GM21529 (cell line): ENCODE data around the gene INPP5A.
A peak's percentile ranks its signal among the peaks of the same experiment; 100 is the strongest.

Source experiments
- ATAC-seq: cut with Tn5 transposase; IDR thresholded peaks from one replicate; pipeline ENCODE4 v1.9.1; 2021; ENCODE audit not compliant: unreplicated experiment

The INPP5A gene

DNA sequence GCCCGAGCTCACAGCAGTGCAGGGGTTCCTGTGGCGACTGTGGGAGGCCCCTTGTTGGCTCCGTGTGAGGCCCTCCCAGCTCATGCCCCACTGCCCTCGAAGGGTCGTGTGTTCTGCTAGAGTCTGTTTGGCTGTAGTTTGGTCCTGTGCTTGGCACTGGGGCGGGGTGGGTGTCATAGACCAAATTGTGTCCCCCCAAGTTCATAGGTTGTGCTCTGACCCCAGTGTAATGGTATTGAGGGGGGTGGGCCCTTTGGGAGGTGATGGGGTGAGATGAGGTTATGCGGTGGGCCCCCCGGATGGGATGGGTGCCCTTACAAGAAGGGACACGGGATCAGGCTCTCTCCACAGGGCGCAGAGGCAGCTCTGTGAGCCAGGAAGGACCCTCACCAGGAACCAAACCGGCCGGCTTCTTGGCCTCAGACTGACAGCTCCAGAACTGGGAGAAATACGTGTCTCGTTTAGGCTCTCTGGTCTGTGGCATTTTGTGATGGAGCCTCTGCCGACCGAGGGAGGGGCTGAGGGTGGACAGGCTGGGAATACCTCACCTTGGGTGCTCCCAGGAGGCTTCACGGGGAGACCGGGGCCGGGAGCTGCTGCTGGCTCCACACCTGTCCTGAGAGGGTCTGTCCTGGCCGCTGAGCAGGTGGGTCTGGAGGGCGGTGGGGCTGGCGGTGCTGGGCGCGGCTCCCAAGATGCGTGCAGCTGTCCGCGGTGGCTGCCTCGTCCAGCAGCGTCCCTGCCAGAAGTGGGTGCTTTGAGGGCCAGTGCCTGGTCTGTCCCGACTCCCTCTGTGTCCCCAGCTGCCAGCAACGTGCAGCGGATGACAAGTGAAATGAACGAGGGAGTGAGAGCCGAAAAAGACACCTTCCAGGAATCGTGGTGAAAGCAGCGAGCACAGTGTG is 89.4 kb downstream of the INPP5A start:
- ATAC-seq, result no peak

DNA sequence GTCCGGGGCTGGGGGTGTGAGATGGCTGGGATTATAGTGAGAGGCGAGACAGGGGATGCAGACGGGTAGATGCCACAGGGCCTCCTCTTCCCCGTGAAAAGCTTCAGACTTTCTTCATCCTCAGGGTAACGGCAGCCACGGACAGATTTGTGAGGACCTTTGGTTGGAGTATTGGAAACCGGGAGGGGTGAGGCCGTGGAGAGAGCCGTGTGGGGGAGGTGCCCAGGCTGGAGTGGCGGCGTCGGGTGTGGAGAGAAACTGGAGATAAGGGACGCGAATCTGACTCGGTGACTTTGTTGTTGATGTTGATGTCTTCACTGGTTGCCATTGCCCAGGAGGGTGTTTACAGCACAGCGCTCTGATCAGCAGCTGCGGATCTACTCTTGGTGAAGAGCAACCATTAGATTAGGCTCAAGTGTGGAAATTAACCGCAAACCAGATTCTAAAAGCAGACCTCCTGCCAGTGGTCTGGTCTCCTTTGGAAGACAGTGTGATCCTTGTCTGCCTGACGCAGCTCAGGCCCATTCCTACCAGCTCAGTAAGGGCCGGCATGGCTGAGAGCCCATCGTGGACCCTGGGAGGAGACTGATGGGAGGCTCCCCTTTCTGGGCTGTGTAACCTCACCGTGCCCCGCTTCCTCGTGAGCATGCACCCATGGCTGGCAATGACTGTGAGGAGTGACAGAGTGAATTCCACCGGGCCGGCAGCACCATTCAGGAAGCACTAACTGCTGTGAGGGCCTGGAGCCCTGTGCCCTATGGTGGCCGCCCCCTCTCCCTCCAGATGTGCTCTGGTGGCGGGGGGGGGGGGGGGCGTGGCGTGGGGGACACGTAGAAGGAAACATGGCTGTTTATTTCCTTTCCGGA is 90.3 kb downstream of the INPP5A start:
- no peak for ATAC-seq

DNA sequence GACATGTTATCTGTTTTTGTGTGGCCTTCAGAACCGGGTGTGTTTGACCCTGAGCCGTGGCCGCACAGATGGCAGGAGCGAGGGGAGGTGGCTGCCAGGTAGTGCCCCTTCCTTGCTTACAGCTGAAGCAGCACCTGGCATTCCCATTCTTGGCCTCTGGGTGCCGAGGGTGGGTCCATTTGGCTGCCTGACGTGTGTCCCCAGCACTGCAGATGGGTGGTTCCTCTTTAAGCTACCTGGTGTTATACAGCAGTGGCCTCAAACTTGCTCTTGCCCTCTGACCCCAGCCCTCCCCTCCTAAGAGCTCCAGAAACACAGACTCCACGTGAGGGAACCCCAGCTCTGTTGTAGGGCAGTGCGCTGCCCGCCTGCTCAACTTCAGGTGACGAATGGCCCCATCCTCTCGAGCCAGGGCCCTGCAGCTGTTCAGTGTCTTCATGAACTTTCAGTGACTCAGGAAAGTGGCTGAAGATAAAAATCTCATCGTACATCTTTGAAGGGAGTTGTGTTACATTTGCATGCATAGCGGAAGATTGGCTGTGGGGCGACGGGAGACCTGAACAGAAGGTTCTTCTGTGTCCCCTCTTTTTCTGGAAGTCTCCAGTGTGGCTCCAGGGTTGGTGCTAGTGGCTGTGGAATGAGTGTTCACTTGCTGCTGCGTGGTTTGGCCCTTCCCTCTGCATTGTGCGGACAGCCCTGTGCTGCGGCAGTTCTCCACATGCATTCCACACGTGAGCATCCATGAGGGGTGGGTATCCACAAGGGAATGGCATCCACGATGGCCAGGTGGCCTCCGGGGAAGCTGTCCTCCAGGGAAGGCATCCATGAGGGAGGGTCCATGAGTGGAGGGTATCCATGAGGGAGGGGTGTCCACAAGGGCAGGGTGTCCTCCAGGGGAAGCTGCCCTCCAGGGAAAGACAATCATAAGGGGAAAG is 91.6 kb downstream of the INPP5A start:
- ATAC-seq, result no peak

DNA sequence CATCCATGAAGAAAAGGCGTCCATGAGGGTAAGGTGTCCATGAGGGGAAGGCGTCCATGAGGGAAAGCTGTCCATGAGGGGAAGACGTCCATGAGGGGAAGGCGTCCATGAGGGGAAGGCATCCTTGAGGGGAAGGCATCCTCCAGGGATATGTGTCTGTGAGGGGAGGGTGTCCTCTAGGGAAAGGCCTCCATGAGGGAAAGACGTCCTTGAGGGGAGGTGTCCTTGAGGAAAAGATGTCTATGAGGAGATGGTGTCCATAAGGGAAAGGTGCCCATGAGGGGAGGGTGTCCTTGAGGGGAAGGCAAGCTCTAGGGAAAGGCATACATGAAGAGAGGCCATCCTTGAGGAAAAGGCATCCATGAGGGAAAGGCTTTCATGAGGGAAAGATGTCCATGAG is 92.6 kb downstream of the INPP5A start:
- no peak for ATAC-seq

DNA sequence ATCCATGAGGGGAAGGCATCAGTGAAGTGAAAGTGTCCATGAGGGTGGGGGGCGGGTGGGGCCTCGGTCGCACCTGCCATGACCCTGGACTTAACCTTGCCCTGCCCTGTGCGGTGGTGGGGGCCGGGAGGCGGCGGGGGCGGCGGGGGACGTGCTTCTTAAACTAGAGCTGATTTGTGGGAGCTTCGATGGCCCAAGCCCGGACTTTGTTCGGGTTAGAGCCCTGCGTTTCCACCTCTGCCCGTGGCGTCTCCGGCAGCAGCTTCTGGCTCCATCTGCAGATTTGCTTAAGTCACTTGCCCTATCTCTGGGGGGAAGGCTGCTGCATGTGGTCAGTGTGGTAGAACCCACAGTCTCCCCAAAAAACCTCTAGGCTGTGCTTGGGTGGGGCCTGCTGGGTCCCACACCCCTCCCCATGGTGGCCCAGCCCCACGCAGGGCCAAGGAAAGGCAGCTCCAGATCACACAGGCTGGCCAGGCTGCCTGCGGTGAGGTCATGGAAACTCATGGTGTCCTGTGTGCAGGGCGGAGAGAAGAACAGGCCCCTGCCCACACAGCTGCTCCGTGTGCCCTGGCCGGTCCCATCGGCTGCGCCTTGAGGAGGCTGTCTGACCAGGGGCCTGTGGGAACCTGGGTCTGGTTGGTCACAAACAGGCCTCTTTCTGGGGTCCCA is 93.2 kb downstream of the INPP5A start:
- ATAC-seq, result no peak

DNA sequence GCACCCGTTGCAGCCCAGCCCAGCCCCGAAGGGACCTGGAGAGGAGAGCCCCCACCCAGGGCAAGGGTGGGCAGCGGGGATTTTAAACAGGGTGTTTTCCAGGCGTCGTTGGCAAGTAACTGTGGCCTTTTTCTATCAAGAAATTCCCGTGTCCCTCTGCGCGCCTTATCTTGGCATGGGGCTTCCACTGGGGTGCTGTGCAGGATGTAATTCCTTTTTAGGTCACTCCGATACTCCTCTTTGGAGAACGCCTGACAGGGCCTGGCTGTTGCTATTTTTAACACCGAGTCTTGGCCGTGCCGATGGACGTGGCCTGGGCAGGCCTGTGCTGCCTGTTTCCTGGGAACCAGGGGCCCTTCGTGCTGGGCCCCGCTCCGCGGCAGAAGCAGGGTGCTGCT is 93.8 kb downstream of the INPP5A start:
- ATAC-seq, result no peak

DNA sequence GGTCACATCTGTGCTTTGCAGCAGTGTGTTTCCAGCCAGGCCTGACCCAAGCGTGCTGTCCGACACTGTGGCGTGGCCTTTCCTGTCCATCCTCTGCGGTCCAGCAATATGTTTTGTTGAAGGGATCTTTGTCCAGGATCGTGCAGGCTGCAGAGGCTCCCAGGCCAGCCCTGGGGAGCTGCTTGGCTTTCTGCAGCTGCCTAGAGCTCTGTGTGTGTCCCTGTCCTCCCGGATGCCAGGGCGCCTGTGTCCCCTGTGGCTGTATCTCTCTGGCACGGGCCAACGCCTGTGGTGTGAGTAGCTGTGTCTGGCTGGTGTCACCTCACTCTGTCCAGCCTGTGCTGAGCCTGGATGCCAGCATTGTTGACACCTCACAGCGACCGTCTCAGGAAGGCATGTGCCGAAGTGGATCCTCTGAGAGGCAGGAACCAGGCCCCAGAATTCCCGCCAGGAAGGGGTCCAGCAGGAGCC is 94.5 kb downstream of the INPP5A start:
- ATAC-seq, result no peak

DNA sequence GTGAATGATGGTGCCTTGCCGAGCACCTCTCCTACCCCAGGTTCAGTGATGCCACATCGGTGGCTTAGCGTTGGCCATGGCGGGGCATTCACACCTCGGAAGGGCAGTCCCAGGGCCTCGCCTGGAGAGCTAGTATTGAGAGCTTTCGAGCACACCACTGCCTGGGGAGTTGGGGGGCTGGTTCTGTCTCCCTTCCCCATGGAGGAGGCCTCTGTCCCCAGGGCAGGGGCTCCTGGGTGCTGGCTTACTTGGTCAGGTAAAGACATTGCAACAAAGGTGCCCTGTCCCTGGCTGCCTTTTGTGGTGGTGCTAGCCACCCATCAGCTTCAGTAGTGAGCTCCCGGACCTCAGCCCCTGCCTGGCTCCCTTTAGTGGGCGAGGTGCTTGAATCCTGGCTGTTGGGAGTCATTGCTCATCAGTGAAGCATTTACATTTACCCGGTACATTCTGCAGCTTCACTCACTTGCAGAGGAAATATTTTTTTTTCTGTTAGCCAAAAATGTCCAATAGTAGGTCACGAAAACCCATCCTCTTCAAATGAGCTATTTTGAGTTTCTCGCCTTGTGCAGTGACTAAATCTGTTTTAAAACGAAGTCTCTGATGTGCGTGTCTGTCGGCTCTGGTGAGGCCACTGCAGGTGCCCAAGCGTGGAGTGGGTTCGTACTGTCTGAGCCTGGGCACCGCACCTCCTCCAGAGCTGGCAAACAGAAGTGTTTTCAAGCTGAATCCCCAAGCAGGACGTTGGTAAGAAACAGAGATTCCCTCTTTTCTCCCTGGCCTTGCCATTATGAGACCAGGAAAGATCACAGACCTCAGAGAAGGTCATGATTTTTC is 95.5 kb downstream of the INPP5A start:
- ATAC-seq, result no peak

DNA sequence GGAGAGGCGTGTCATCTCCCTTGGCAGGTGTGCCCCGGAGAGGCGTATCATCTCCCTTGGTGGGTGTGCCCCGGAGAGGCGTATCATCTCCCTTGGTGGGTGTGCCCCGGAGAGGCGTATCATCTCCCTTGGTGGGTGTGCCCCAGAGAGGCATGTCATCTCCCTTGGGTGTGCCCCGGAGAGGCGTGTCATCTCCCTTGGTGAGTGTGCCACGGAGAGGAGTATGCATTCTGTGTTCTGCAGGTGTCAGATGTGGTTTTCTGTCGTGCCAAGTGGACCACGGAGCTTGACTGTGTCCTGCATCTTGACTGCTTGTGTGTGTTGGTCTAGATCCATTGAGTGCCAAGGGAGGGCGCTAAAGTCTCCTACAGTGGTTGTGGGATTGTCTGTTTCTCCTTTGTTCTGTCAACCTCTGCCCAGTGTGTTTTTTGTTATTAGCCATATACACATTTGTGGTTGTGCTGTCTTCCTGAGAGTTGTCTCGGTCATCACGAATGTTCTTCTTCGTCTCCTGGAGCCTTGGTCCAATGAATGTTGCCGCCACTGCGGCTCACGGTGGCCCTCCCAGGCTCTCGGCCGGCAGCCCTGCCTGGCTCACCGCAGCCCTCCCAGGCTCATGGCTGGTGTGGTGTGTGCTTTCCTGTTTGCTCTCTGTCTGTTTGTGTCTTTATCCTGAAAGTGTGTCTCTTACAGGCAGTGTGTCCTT is 96.8 kb downstream of the INPP5A start:
- no peak for ATAC-seq

DNA sequence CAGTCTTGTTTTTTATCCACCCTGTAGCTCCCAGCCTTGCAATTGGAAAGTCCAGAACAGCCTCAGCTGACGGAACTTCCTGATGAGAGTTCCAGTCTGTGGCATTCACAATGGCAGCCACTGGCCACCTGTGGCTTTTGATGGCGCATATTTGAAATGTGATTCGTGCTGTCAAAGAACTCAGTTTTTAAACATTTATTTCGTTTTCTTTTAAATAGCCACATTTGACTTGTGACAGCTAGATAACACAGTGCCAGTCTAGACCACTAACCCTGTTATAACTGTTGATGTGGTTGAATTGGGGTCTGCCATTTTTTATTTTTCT is 97.3 kb downstream of the INPP5A start:
- ATAC-seq, result no peak

DNA sequence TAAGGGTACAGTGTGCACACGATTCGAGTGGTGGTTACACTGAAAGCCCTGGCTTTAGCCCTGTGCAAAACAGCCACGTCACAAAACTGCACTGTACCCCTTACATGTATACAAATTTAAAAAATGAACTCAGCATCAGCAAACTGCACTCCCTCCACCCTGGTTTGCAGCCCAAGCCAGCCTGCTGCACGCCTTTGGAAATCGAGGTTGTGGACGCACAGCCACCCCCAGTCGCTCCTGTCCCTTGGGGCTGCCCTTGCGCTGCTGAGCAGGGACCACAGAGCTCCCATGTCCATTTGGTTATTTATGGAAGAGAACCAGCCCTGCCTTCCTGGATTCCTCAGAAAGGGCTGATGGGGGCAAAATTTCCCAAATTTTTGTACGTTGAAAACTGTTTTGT is 98.8 kb downstream of the INPP5A start:
- ATAC-seq, result no peak

DNA sequence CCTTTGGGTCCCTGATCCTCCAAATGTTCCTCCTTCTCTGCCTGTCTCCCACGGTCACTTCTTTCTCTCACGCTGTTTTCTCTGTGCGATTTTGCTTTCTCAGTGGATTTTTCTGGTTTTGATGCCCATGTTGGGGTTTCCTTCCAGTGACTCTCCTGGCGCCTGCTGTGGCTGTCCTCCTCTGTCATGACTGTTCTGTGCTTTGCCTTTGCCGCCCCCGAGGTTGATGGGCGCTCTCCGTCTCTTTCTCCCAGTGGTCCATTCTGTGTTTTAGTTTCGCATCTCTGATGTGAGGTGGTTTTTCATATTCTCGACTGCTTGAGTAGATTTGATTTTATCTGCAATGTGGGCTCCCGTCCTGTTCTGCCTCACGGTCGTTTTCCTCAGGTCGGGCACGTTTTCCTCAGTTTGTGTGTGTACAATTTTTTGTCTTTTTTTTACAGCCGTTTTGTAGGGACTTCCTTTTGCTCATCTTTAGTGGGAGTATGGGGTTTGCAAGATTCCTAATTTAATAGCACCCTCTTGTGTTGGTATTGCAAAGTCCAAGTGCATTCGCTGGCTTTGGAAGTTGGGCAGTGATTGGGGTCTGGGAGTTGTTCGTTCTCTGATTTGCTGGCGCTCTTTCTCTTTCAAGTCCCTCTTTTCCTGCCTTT is 100.0 kb downstream of the INPP5A start:
- ATAC-seq, result peak; percentile 77

DNA sequence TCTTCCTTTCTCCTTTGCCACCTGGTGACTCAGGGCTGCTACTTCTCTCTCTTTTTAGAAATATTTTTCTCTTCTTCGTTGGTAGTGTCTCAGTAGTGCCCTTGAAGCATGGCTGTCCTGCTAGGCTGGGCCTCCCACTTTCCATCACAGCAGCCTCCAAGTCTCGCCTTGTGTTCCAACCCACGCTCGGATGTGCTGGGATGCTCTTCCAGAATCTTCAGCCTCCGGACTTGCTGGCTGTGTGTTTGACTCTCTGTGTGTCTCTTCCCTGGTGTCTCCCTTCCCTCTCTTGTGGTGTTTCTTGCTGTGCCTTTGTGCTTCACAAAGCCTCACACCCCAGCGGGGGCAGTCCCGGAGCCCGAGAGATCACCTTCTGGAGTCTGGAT is 100.5 kb downstream of the INPP5A start:
- peak; percentile 28 for ATAC-seq

DNA sequence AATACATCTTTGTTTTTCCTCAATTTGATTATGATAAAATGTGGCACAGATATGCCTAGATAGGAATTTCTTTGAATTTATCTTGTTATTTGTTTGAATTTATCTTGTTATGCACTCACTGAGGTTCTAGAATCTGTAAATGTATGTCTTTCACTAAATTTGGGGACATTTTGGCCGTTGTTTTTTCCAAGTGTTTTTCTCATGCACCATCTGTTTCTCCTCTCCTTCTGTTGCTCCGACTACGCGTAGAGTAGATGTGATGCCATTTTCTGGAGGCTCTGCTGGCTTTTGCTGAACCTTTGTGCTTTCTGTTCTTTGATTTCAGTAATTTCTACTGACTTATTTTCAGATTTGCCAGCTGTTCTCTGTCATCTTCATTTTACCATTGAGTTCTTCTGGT is 101.9 kb downstream of the INPP5A start:
- ATAC-seq, result no peak

DNA sequence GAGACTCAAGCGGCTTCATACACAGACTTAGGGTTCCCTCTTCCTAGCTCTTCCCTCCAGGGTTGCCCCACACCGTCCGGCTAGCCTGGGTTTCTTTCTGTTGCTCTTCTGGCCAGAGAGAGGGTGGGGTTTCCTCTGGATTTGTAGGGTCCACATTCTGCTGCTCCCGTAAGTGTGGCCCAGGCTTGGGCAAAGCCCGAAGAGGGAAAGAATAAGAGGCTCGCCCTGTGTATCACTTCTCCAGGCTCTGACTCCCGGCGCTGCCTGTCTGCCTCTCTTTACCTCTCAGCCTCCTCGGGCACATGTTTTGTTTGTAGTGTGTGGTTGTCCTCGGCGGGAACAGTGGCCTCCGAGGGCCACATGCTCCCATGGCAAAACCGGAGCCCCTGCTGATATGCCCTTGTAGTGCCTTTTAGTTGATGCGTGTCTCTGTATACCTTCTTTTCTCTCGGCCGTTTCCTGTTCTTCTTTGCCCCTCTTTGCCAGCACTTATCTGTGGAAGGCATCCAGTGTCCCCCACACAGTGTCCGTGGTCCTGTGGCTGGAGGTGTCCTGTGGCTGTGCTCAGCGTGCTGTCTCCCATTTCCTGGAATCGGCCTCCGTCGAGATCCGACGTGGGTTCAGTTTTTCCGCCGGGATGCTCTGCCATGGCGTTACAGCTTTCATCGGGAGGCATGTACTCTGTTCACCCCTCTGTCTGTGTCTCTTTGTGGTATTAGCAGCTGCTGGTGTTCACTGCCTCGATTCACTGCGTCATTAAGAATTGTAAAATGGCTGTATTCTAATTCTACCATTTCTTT is 102.9 kb downstream of the INPP5A start:
- no peak for ATAC-seq

DNA sequence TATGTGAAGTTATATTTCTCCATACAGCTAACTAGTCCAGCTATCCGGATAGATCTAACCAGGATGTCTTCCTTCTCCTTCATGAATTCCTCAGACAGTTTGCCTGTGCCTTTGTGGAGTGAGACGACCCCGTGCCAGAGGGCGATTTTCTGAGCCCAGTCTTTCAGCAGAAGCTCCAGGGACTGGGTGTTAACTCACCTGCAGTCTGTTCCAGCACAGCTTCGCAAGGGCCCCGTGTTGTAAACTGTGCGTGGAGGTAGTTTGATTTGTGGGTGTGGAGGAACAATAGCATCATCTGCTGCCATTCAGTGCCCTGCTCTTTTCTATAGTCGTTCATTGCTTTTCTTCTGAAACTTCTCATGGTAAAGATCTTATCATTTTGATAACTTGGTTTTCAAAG is 103.8 kb downstream of the INPP5A start:
- no peak for ATAC-seq

DNA sequence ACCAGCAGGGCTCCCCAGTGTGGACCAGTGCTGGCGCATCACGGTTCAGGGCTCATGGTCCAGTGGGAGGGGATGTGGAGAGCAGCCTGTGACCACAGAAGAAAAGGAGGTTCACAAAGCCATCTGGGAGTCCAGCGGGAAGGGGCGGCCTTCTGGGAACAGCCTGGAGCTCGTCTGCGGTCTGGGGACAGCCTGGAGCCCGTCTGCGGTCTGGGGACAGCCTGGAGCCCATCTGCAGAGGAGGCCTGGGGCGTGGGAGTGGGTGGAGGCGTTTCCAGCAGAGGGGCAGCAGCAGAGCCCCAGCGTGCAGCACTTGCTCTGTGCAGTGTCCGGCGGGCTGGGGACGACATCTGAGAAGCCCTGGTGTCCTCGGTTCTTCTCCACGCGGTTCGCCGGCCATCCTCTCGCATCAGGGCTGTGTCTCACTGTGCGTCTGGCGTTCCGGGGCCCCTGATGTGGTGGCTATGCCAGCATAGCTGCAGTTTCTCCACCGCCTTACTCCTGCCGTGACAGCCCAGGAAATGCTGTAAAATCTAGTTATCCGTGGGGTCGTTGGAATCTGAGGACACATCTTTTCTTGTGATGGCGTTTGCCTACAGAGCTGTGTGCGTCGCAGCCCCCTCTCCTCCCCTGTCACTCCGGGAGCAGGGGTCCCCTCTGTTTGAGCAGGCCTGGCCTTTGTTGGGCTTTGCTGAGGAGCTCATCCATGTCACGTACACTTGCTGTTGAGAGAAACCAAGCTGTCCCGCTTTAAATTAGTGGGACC is 104.6 kb downstream of the INPP5A start:
- ATAC-seq, result no peak
